Fibroblast of mammary gland (primary cell): ENCODE data around the gene PLA2G4A.

Experiments used
- DNase-seq: peaks from one replicate; pipeline ENCODE4 v3.0.0-alpha.2; 2010; ENCODE audit warnings: low read depth
- H3K4me3 ChIP-seq: 2 replicates; pipeline ENCODE4 v1.5.1; 2011; ENCODE audit warnings: low read depth, mild to moderate bottlenecking, low read length, moderate library complexity; ENCODE audit not compliant: control insufficient read depth
- CTCF ChIP-seq: conservative IDR thresholded peaks from 2 replicates; pipeline ENCODE4 v1.5.1; 2011; ENCODE audit warnings: low read depth, low read length, inconsistent platforms; ENCODE audit not compliant: control insufficient read depth, insufficient read depth

PLA2G4A gene

GRCh38 chr1:187033693-187034390 is 205.1 kb downstream of the PLA2G4A start:
- TF ChIP-seq CTCF = no peak
- DNase-seq = no peak

GRCh38 chr1:187034501-187034900 is 205.8 kb downstream of the PLA2G4A start:
- DNase-seq = no peak
- no peak overlapping the region for H3K4me3 ChIP-seq
- TF ChIP-seq CTCF = no peak

More at GRCh38 chr1:187033693-187034390, 205.1 kb downstream of the PLA2G4A start:
- H3K4me3 ChIP-seq = no peak overlapping the region

- no peak for TF ChIP-seq CTCF
- H3K4me3 ChIP-seq = no peak overlapping the region
- no peak for DNase-seq
Observed at GRCh38 chr1:187037973-187038553, 209.3 kb downstream of the PLA2G4A start.
